ENCODE measurements around the gene RBMS3.

- no peak for TF ChIP-seq ELF4 (IDR thresholded peaks at IDR 0.05)
- no peak for TF ChIP-seq PKNOX1 (IDR thresholded peaks at IDR 0.05)
- TF ChIP-seq ZNF384 (IDR thresholded peaks at IDR 0.05), result no peak
- TF ChIP-seq L3MBTL2 (conservative IDR thresholded peaks at IDR 0.05), result no peak
- no peak for TF ChIP-seq CTBP1 (IDR thresholded peaks at IDR 0.05; ENCODE audit: borderline replicate concordance)
- TF ChIP-seq TARDBP (IDR thresholded peaks at IDR 0.05), result no peak
Observed at GRCh38 chr3:29410220-29410619, 129.3 kb downstream of the RBMS3 start.

Data from HEK293T (cell line).